HG03575 (cell line): ENCODE data around the gene NTSR1.

Experiments used
- ATAC-seq: cut with Tn5 transposase; IDR thresholded peaks from one replicate; pipeline ENCODE4 v1.9.1; 2021; ENCODE audit not compliant: unreplicated experiment, insufficient number of reproducible peaks, low FRiP score; ENCODE audit errors: extremely low read depth

Gene NTSR1

DNA sequence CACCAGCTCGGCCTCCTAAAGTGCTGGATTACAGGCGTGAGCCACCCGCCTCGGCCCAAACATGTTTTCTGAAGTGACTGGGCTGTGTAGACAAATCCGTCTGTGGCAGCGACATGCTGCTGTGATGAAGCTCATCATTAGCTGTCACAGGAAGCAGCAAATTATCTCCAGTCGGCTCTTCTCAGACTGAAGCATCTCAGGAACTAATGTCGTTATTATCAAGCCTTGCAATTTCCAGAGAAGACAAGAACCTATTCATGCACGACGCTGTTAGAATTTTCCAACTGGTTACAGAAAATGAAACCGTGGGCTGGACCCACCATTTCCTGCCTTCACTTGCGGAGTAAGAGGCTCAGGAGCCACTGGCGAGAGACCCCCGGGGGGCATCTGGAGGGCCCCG is 17.1 kb upstream of the NTSR1 start:
- no peak for ATAC-seq

DNA sequence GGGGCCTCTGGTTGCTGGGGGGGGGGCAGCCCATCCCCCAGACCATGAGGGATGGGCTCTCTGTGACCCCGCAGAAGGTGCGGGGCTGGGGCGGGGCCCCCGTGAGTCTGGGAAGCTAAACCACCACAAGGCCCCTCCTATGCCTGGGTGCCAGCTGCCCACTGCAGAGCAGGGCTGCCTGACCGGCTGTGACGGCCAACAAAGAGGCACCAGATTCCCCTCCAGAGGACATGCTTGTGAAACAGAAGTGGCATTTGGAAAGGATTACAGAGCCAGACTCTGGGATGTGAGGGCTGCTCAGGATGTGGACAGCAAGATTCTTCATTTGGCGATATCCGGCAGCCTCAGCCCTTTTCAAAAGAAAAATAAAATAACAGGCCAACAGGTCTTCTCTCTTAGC is 16.5 kb upstream of the NTSR1 start:
- ATAC-seq, result no peak

DNA sequence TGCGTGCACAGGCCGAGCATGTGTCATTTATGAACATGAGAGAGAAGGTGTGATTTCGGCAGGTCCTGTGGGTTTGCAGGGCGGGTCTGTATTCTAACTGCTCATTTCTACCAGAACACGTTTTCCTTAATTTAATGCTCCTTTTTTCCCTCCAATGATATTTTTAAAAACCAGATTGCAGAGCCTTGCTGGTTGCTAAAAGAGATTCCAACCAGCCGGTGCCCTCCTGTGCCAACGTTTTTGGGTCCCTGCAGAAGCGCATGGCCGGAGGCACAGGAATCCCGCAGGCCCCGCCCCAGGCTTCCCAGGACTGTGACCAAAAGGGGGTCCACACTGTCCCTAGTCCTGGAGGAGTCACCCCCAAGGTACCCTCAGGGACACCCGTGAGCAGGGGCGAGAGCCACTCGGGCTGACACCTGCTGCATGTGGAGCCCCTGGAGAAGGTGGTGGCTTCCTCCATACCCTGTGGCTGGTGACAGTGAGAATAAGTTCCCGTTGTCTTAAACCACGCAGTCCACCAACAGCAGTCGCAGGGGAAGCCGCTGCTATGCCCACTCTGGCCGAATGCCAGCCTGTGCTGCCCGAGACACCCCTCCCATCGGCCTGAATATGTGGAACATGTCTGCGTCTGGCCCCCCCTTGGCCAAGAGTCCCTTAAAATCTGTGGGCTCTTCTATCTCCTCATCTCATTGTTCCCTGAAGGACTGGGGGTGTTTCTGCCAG is 15.7 kb upstream of the NTSR1 start:
- ATAC-seq, result no peak

DNA sequence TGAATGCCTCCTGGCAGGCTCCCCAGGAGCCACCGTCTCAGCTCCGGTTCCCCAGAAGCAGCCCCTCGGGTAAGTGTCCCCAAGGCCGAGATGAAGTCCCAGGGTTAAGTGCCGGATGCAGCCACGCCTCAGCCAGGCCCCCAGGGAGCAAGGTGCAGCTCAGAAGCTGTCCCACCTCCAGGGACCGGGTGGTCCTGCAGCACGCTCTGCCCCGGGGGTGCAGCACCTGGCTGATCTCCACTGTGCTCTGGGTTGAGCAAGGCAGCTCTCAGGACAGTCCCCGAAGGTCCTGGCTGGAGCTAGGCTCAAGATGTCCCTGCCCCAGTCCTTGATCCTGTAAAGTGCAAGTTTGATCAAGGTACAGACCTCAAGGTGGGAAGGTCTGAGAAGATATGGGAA is 15.1 kb upstream of the NTSR1 start:
- no peak for ATAC-seq

DNA sequence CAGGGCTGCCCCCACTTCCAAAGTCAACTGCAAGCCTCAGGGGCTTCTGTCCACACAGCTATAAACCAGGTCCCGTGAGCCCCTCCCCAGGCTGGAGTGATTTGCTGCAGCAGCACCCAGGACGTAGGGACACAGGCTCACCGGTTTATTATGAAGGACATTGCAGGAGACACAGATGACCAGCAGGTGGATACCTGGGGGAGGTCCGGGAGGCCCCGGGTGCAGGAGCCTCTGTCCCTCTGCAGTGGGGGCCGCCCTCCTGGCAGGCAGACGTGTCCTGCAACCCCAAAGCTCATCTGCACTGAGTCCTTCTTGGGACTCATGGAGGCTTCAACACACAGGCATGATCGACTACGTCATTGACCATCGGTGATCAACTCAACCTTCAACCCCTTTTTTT is 14.5 kb upstream of the NTSR1 start:
- no peak for ATAC-seq

DNA sequence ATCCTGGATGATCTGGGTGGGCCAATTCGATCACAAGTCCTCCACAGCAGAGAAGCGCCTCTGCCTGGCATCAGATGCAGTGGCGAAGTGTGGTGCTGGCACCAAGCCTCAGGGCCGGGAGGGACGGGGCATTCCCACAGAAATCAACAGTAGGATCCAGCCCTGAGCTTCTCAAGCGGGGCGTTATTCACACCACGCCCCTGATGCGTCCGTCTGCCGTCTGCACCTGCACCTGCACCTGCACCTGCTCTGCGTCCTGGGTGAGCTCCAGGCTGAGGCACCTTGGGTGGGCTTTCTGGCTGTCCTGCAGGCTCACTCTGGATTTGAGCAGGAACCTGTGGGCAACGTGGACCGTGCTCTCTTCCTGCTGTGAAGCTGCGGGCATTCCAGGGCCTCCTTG is 13.8 kb upstream of the NTSR1 start:
- no peak for ATAC-seq

DNA sequence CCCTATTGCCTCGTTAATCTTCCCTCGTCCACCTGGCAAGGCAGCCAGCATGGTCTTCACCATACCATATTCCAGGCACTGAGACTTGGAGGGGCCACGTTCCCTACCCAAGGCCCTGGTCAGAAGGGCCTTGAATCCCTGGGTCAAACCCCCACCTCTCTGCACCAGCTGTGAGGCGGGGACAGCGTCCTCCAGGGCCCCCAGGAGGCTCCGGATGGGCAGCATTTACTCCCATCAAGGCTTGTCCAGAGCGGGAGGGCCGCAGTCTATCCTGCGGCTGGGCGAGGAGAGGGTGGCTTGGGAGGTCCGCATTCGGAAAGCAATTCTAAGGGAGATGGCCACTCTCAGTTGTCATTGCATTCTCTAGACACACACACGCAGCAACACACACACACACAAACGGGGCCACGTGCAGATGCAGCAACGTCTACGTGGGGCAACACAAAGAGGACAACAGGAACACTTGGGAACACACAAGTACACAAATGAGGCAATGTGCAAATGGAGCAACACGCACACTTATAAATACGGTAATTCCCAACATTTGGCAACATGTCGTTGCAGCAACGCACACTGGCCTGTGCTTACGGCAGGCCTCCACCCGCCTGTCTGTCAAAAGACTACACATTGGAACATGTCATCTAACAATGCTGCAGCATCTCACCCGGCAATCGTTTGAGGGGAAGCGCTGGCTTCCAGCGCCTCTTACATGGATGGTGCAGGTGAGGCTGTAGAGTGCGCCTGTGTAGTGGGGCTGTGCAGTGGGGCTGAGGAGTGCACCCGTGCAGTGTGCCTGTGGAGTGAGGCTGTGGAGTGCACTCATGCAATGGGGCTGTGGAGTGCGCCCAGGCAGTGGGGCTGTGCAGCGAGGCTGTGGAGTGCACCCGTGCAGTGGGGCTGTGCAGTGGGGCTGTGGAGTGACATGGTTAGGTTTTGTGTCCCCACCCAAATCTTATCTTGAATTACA is 12.9 kb upstream of the NTSR1 start:
- no peak for ATAC-seq

DNA sequence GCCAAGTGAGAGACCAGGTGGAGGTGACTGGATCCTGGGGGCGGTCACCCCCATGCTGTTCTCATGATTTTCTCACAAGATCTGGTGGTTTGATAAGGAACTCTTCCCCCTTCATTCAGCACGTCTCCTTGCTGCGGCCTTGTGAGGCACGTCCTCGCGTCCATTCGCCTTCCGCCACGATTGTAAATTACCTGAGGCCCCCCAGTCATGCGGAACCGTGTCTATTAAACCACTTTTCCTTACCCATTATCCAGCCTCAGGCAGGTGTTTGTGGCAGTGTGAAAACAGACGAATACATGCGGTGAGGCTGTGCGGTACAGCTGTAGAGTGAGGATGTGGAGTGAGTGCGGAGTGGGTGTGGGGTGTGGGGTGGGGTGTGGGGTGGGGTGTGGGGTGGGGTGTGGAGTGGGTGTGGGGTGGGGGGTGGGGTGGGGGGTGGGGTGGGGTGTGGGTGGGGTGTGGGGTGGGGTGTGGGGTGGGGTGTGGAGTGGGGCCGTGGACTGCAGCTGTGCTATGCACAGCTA is 12.1 kb upstream of the NTSR1 start:
- no peak for ATAC-seq

DNA sequence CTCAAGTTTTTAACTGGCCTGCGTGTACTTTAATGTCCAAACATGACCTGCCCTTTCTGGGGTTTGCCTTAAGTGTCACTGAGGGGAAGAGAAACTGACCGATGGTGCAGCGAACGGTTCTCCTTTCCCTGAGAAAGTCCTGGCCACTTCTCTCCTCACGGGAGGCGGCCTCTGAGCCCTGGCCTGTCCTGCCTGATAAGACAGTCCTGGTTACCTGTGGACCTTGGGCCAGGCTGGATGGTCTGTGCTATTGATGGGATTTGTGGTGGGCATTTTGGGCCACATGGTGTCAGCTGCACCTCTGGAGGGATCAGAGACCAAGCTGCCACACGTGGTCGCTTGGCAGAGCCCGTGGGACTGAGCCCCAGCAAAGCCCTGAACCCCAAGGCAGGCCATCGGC is 11.6 kb upstream of the NTSR1 start:
- ATAC-seq, result no peak

DNA sequence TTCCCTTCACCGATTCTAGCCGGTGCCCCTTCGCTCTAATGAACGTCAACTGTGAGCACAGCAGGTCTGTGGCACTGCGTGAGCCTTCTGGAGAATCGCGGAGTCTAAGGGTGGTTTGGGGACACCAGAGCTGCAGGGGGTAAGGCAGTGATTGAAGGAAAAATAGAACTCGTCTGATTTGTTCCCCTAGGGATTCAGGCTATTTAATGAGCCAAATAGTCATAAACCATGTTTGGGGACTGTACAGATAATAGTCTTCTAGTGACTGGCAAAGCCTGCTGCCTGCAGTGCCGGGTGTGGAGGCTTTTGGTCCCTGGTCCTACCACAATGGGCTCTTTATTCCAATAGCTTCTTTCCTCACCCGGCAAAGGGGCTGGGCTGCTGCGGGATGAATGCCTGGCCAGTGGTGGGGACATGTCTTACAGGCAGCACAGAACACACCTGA is 11.1 kb upstream of the NTSR1 start:
- no peak for ATAC-seq

DNA sequence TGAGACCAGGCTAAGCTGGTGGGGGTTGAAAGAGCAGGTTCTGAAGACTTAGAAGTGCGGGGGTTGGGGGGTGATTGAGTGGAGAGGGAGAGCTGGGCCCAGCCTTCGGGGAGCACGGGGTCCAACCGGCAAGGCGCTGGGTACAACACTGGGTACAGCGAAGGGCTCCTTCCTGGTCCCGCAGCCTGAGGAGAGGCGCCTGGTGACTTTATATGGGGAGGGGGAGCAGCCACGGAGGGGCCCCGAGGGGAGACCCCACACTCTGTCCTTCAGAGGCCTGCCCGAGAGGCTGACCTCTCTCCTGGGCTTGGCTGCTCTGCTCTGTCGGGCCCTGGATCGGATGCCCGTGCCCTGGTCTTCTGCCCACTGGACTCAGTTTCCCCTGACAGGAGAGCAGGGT is 10.4 kb upstream of the NTSR1 start:
- no peak for ATAC-seq

DNA sequence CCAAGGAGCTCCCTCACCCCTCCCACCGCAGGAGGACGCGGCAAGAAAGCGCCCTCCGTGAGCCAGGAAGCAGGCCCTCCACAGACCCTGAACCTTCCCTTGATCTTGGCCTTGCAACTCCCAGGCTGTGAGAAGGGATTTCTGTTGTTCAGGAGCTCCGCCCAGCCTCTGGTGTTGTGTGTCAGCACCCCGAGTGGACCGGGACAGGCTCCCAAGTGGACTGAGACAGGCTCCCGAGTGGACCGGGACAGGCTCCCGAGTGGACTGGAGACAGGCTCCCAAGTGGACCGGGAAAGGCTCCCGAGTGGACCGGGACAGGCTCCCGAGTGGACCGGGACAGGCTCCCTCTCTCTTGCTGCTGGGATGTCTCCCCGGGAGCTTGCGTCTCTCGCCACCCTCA is 9.3 kb upstream of the NTSR1 start:
- ATAC-seq, result no peak

DNA sequence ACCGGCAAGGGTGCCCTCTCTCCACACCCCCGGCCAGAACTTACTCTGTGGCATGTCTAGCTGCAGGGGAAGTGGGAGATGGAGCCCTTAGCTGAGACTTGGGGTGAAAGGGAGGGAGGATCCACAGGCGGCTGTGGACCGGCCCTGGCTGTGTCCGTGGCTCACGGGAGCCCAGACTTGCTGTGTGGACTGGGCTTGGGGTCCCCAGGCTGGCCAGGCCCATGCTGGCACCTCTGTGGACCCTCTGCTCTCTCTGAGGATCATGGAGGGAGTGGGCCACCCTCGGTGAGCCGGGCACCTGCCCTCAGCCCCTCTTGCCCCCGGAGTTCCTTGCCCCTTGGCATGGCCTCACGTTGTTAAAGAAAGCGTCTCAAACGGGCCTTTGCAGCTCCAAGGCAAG is 8.9 kb upstream of the NTSR1 start:
- no peak for ATAC-seq

DNA sequence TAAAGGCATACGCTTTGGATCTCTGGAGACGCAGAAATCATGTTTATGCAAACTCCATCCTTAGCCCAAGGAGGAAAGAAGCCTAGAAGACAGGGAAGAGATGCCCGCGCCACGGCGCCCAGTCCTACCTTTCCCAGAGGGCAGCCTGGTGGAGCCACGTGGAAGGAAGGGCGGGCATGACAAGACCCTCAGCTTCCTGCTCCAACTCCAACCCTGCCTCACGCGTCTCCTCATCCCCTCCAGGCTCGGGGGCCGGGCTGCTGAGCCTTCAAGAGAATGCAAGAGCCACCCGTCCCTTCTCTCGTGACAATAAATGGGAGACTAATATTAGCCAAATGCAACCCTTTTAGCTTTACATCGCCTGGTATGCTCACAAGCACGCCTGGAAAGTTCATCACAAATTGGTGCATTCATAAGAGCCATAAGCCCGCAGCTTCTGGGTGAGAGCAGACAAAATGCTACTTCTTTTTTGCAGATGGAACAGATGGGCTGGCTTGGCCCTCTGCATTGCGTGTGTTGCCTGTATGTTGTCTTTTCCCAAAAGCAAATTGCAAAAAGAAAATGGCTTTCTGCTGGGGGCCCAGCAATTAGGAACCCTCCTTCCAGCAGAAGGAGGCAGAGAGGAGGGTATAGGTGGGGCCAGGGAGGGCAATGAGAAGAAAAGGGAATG is 8.2 kb upstream of the NTSR1 start:
- ATAC-seq, result no peak

DNA sequence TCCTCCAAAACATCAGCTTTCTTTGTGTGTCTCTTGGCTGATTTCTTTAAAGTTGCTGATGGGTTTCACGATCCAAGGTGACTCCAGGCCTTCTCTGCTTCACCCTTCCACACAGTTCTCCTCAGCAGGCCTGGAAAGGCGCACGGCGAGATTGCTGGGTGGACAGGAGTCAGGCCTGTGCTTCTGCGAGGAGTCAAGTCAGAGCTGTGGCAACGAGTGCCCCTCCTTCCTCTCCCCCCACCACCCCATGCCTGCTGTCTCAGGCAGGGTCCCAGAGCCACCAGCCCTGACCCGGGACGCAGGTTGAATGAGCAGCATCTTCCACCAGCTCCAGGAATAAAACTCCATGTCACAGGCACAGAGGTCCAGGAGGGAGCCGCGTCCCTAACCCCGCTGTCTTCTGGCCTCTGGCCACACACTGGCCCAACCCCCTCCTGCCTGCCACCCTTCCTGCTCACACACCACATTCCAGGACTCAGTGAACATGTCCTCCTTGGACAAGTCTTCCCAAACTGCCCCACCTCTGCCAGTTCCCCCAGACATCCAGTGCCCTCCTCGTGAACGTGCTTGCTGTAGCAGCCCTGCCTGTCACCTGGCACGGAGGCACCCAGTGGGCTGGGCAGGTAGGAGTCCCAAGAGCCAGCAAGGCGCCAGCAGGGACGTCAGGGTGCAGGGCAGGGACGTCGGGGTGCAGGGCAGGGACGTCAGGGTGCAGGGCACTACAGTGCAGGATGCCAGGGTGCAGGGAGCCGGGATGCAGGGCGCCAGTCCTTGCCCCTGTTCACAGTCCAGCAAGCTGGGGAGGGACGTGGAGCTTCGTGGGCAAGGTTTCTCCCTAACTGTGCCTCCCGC is 7.2 kb upstream of the NTSR1 start:
- ATAC-seq, result no peak

DNA sequence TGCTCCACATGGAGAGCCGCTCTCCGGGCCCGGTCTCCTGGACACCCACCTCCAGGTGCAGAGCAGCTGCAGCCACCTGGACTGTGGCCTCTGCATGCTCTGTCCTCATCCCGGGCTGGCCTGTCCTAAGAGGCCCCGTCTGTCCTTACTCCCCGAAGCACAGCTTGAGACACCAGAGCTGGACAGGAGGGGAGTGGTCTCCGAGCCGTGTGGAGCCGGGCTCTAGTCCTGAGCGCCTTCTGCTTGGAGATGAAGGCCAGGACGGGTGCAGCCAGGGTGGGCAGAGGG is 6.7 kb upstream of the NTSR1 start:
- ATAC-seq, result no peak

DNA sequence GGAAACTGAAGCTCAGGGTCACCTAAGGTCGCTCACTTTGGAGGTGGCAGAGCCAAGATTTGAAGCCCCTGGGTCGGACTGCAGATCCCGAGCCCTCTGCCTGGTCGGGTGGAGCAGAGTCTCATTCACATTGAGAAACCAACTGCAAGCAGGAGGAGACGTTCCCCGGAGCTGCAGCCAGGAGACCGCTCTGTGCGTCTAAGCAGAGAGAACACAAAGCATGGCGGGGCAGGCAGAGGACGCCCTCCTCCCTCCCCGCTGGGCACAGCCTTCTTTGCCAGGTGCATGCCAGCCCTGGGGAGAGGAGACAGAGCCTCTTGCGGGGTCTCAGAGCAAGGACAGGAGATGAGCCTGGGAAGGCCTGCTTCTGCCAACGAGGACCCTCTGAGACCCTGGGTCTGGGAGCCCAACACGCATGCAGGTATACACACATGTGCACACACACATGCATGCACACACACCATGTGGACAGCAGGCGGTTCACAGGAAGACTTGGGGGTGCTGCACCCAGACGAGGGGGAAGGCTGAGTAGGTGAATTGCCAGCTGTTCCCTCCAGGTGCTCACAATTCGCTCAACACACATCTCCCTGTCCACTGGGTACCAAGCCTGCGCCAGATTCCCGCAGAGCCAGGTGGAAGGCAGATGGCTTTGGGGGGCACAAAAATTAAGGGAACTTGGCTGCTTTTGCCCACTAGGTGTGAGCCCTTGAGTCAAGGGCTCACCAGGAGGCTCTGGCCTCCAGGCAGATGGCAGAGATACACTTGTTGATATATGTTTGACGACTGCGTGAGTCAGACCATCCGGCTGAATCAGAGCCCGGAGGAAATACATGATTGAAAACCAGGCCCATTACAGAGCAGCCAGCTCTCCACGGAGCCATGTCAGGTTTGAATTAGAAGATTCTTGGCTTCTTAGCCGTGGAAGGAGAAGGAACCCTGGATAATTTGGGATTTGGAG is 5.5 kb upstream of the NTSR1 start:
- no peak for ATAC-seq

DNA sequence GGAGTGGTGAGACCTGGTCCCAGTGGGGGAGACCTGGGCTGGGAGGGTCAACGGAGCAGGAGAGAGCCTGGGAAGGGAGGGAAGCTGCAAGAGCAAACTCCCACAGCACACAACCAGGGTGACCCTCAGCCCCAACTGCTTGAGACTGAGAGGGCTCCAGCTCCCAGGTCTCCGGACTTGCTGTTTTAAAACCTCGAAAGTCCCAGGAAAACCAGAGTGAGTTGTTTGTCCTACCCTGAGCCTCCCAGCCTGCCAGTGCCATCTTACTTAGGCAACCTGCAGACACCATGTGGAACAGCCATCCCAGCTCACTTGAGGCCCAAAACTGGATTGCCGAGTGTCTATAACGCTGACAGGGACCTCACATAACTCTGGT is 4.8 kb upstream of the NTSR1 start:
- no peak for ATAC-seq
